ENCODE results near the gene TRPV6.
A peak's percentile ranks its signal among the peaks of the same experiment; 100 is the strongest.

The TRPV6 gene

DNA sequence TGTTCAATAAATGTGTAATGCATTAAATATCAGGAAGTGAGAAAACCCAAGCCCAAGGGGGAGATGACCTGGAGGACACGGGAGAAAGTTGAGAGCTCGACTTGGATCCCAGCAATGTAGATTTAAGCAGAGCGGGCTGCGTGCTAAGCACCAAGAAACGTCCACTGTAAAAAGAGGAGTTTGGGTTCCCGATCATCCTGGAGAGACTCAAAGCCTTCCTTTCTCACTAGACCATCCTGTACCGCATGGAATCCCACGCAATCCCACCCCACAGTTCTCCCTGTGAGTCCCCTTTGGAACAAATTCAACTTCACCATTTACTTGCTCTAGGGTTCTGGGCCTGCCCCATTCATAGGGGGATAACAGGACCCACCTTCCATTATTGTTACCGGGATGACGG, 2.4 kb downstream of the TRPV6 start:
- DNase-seq, result no peak

DNA sequence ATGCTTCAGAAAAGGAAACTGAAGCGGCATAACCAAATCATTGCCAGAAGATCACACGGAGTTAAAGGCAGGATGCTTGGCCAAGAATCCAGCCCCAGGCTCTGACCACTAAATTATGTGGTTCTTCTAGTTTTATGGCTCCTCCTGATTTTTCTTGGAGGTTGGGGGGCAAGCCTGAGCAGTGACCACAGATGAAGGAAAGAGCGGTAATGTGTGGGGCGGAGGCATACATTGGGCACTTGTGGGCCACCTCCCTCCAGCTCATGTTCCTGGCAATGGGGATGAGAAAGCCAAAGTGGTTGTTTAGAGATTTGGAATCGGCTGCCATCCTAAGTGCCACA, 3.2 kb downstream of the TRPV6 start:
- DNase-seq, result no peak

GRCh38 chr7:142881586-142882337, 3.8 kb downstream of the TRPV6 start:
- no peak for DNase-seq

GRCh38 chr7:142880876-142881505, 4.6 kb downstream of the TRPV6 start:
- peak; percentile 11 for DNase-seq

- no peak for DNase-seq
Observed at GRCh38 chr7:142879060-142879459, 6.5 kb downstream of the TRPV6 start.

GRCh38 chr7:142878315-142878714, 7.2 kb downstream of the TRPV6 start:
- DNase-seq, result no peak

DNA sequence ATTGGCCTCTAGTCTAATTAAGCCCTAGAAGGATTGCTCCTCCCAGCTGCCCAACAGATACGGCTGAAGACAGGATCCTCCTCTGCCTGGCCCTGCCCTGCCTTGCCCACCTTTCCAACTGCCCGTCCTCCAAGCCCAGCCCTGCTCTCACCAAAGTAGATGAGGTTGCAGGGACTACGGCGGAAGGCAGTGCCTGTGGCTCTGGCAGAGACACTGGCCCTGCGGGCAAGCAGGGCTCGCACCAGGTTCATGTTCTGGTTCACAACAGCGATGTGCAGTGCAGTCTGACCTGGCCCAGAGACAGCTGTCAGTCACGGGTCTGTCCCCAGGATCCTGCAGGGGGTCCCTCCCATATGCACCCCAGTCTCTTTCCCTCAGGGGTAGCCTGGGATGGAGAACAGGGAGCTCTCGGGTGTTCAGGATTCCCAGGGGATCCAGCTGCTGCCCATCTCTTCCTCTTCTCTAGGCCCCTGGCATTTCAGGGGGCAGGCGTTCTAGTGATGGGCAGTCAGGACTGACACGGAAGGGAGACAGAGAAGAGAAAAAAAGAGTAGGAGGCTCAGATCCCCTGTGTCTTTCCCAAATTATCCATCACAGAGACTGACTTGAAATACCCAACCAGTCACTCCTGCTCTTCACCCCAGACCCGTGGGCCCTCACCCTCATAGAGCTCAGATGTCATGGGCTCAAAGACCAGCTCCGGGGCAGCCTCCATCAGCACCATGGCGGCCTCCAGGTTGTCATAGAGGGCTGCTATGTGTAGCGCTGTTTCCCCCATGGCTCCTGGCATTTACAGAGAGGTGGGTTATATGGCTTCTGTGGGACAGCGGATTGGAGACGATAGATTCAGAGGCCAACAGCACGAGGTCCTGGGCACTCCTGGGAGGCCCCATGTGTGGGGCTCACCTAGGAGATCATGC, 8.3 kb downstream of the TRPV6 start:
- DNase-seq, result no peak

- no peak for DNase-seq
Observed at GRCh38 chr7:142876236-142876960, 9.1 kb downstream of the TRPV6 start.

GRCh38 chr7:142875456-142875855, 10.1 kb downstream of the TRPV6 start:
- DNase-seq, result no peak

DNA sequence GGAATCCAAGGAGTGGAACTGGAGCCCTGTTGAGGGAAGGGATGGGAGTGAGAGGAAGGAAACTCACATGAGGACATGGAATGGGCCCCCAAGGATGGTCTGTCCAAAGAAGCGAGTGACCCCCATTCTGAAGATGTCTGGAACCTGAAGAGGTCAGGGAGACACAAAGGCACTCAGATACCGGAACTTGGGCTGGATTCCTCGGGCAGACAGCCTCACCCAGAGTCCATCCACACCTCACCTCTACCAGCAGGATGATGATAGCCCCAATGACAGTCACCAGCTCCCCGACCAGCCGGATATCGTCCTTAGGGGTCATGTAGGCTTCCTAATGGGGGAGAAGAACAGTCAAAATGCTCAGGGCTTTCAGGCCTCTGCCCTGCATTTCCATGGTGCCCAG, 10.7 kb downstream of the TRPV6 start:
- no peak for DNase-seq

DNA sequence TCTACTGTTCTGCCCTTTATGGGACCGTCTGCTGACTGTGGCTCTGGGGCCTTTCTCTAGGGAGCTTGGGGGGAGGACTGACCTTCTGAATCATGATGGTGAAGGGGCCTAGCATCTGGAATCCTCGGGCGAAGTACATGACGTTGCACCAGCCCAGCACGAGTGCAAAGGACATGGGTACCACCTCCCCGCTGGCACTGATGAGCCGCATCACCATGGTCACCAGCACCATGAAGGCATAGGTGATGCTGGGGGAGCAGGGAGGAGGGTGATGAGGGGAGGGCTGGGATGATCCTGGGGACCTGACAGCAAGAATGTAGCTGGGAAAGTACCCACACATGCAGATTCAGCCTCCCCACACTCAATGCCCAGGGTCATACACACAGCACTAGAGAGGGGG, 11.1 kb downstream of the TRPV6 start:
- no peak for DNase-seq

GRCh38 chr7:142873871-142874270, 11.7 kb downstream of the TRPV6 start:
- DNase-seq, result no peak

- no peak for DNase-seq
Observed at GRCh38 chr7:142873281-142873784, 12.2 kb downstream of the TRPV6 start.

DNA sequence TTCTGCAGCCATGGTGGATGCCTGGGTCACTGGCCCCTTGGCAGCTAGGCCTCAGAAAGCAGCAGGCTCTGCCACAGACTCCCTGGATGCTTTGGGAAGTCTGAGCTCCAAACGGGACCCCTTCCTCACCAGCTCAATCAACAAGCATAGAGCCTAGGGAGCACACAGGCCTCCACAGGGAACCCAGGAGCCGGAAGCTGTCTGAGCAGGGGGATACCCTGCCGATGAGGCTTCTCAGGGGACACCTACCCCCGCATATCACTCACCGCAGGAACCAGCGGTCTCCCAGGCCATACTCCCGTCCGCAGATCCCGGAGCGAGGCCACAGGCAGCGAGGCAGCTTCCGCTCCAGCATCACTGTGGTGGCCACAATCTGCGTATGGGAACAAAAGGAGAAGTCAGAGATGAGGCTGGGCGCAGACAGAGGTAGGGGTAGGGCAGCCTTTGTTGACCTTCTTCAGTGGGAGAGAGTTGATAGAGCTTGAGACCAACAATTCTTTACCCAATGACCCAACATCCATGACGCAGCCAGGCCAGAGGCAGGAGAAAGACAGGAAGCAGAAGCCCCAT, 13.4 kb downstream of the TRPV6 start:
- DNase-seq, result no peak

DNA sequence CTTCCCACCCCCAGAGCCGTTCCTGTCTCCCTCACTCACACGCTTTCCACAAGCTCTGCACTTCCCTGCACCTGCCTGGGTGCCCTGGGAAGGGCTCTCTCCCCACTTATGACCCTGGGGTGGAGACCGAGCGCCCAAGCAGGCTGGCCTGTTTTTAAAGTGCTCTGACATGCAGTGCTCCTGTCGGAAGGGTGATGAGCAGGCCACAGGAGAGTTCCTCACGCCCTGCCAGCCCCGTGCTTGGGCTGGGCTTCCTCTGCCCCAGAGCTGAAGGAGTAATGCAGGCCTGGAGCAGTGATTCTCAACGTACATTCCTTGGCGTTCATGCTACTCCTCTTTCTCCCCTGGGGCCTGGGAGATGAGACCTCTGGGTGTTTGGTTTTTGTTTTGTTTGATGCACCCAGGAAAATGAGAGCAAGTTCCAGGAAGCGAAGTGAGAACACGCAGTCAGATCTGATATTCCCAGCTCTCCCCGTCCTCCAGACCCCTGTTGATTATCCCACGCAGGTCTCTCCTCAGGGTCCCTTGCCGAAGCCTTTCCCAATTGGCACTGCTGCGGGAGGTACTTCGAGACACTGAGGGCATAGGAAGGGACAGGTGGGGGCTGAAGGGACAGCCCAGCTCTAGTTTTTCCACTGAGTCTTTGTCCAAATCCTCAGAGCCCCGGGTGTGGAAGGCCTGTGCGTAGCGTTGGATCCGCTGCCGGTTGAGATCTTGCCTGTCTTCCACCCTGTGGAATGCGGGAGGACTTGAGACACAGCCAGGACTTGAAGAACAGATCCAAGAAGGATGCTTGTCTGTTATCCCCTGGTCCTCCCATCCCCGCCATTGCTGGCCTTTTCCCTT, 14.1 kb downstream of the TRPV6 start:
- no peak for DNase-seq

DNA sequence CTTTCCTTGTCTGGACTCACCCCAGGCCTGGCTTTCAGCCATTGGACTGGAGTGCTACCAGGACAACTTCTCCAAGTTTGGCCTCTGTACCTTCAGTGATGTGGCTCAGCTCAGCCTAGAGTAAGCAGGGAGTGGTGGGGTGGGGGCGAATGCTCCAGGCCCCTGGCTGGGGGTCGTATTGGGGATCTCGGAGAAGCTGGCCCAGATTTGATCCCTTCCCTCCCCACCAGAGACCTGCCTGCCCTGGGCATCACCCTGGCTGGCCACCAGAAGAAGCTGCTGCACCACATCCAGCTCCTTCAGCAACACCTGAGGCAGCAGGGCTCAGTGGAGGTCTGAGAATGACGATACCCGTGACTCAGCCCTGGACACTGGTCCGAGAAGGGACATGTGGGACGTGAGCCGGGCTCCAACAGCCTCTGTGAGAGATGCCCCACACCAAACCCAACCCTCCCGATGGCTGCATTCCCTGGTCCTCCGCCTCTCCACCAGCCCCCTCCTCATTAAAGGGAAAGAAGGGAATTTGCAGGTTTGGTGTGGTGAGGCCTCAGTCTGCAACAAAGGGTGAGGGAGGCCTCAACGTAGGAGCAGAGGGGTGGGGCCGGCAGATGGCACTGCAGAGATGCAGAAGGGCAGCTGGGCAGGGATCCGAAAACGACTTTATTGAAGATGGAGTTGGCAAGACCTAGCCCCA, 14.8 kb downstream of the TRPV6 start:
- no peak for DNase-seq

DNA sequence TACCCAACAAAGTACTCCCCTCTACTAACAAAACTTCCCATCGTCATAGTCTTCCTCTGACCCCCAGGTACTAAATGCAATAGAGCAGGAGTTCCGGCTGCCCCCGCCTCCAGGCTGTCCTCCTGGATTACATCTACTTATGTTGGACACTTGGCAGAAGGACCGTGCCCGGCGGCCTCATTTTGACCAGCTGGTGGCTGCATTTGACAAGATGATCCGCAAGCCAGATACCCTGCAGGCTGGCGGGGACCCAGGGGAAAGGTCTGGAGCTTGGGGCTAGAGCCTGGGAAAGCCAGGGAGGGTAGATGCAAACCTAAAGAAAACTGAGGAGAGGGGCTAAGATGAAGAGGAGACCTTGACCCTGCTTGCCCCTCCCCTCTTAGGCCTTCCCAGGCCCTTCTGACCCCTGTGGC, 15.4 kb downstream of the TRPV6 start:
- no peak for DNase-seq

DNA sequence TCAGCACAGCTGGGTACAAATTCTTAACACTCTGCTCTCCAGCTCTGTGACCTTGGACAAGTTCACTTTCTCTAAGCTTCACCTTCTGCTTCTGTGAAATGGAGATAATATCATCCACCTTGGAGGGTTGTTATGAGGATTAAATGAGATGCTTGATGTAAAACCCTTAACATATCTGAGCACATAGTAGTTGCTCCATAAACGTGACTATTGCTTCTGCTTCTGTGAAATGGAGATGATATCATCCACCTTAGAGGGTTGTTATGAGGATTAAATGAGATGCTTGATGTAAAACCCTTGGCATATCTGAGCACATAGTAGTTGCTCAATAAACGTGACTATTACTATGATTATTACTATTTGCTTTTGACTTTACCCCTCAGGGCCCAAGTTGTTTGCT, 16.1 kb downstream of the TRPV6 start:
- DNase-seq, result no peak

DNA sequence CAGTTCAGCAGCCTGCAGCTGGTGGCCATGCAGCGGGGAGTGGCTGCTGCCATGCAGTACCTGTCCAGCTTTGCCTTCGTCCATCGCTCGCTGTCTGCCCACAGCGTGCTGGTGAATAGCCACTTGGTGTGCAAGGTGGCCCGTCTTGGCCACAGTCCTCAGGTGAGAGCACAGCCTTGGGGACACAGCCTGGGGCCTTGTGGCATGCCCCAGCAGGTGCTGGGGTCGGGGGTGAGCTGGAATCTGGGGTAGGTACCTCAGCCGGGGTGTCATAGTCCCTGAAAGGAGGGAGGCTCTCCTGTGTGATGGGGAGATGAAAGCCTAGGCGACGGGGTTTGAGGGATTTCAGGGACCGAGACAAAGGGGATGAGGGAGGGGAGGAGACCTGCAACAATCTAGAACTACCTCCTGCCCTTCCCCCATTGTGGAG, 16.5 kb downstream of the TRPV6 start:
- no peak for DNase-seq

DNA sequence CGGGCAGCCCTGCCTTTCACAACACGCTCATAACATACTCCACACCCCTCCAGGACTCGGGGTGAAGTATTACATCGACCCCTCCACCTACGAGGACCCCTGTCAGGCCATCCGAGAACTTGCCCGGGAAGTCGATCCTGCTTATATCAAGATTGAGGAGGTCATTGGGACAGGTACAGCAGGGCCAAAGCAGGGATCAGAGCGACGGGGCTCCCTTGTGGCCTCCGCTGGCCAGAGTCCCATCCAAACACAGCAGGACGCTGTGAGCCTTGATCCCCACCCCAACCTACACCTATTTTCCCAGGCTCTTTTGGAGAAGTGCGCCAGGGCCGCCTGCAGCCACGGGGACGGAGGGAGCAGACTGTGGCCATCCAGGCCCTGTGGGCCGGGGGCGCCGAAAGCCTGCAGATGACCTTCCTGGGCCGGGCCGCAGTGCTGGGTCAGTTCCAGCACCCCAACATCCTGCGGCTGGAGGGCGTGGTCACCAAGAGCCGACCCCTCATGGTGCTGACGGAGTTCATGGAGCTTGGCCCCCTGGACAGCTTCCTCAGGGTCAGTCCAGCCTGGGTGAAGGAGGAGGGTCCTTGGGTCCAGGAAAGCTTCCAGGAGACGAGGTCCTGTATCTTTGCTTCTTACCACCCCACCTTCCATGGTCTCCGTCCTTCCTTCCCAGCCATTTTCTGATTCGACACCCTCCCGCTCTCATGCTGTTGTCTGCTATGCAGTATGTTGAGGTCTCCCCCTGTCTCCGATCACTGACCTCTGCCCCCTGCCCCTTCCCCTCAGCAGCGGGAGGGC, 17.2 kb downstream of the TRPV6 start:
- DNase-seq, result no peak
